Measurements from ENCODE around the gene MAP1A.

- no peak for TF ChIP-seq CTCF (IDR thresholded peaks at IDR 0.05)
- TF ChIP-seq EZH2 (IDR thresholded peaks at IDR 0.05; ENCODE audit: borderline replicate concordance, insufficient read depth, low read depth, low read length, poor library complexity, severe bottlenecking): no peak
These were observed 531 bp upstream of the MAP1A start for GRCh38 chr15:43516801-43517353.

All from B cell (primary cell).